ENCODE results near the gene PERCC1.
"Not testable (repeated sequence)": the region's sequence is repeated elsewhere in the genome, so short reads cannot be mapped to it uniquely, and the experiment has no call there.

PERCC1 gene

DNA sequence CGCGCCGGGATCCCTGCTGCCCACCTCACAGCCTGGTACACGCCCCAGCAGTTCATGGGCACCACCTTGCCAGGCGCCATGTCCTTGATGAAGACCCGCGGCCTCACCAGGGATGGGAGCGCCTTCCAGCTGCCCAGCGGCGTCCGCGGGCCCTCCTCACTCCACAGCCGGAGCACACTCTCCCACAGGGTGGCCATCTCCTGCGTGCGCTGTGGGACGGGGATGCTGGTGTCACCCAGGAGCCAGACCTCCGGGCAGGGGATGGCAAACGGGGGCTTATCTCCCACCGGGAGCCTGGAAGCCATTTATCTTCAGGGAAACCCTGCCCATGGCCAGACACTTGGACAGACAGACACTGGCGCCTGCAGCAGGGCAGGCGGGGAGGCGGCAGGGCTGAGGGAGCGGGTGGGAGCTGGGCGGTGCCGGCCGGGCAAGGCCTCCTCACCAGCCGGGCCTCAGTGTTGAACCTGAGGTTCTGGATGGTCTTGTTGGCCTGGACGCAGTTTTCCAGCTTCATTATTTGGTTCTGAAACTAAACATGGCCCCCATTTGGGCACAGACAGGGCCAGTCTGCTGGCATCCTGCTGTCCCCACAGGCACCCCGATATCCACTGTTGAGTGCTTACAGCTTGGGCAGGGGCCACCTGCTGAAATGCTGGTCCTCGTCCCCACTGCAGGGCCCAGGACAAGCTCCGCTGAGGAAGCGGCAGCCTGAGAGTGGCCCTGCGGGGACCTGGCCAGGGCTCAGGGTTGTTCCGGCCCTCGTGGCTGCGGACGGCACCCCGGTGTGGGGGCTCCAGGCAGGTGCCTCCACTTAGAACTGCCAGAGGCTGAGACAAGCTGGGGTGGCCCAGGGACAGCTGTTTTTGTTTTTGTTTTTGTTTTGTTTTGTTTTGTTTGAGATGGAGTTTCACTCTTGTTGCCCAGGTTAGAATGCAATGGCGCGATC is 4.0 kb downstream of the PERCC1 start:
- Histone ChIP-seq H3K9me3 (ENCODE audit: control insufficient read depth in 2 of 2, low read length in 2 of 2) (no peaks in the 10 kb centered on the region), H3K27me3 (ENCODE audit: control insufficient read depth in 1 of 2, insufficient read depth in 2 of 2, low read length in 2 of 2) (peaks cover under 1 to 2% of the 10 kb centered on the region in 2 donors), H3K4me3 (ENCODE audit: low read length in 2 of 2) (no peak overlapping the region), H3K9ac (ENCODE audit: low read length in 2 of 2) (no peak overlapping the region), H3K4me1 (ENCODE audit: control insufficient read depth, insufficient read depth, low read length) (no peaks in the 10 kb centered on the region), H3K27ac (ENCODE audit: low read length) (no peak overlapping the region), H3K36me3 (ENCODE audit: control insufficient read depth in 2 of 2, insufficient read depth in 2 of 2, low read length in 2 of 2) (no peaks in the 10 kb centered on the region)

GRCh38 chr16:1435921-1436697 is 5.2 kb downstream of the PERCC1 start:
- no peak overlapping the region for H3K9ac ChIP-seq (ENCODE audit: low read length in 2 of 2)
- no peaks in the 10 kb centered on the region for H3K9me3 ChIP-seq (ENCODE audit: control insufficient read depth in 2 of 2, low read length in 2 of 2)
- no peak overlapping the region for H3K4me3 ChIP-seq (ENCODE audit: low read length in 2 of 2)
- no peaks in the 10 kb centered on the region for H3K4me1 ChIP-seq (ENCODE audit: control insufficient read depth, insufficient read depth, low read length)
- H3K27ac ChIP-seq (ENCODE audit: low read length), result no peak overlapping the region
- H3K27me3 ChIP-seq (ENCODE audit: control insufficient read depth in 1 of 2, insufficient read depth in 2 of 2, low read length in 2 of 2), result peaks cover 0 to 2% of the 10 kb centered on the region in 2 donors
- H3K36me3 ChIP-seq (ENCODE audit: control insufficient read depth in 2 of 2, insufficient read depth in 2 of 2, low read length in 2 of 2), result no peaks in the 10 kb centered on the region

GRCh38 chr16:1436731-1437355 is 6.0 kb downstream of the PERCC1 start:
- H3K4me1 ChIP-seq (ENCODE audit: control insufficient read depth, insufficient read depth, low read length), result no peaks in the 10 kb centered on the region
- H3K9me3 ChIP-seq (ENCODE audit: control insufficient read depth in 2 of 2, low read length in 2 of 2), result no peaks in the 10 kb centered on the region
- H3K9ac ChIP-seq (ENCODE audit: low read length in 2 of 2), result no peak overlapping the region
- H3K27me3 ChIP-seq (ENCODE audit: control insufficient read depth in 1 of 2, insufficient read depth in 2 of 2, low read length in 2 of 2), result peaks cover 0 to 2% of the 10 kb centered on the region in 2 donors
- H3K36me3 ChIP-seq (ENCODE audit: control insufficient read depth in 2 of 2, insufficient read depth in 2 of 2, low read length in 2 of 2), result no peaks in the 10 kb centered on the region
- H3K4me3 ChIP-seq (ENCODE audit: low read length in 2 of 2), result no peak overlapping the region
- no peak overlapping the region for H3K27ac ChIP-seq (ENCODE audit: low read length)

GRCh38 chr16:1437606-1438005 is 6.7 kb downstream of the PERCC1 start:
- Histone ChIP-seq H3K27ac (ENCODE audit: low read length) (no peak overlapping the region), H3K36me3 (ENCODE audit: control insufficient read depth in 2 of 2, insufficient read depth in 2 of 2, low read length in 2 of 2) (no peaks in the 10 kb centered on the region), H3K4me1 (ENCODE audit: control insufficient read depth, insufficient read depth, low read length) (no peaks in the 10 kb centered on the region), H3K9me3 (ENCODE audit: control insufficient read depth in 2 of 2, low read length in 2 of 2) (no peaks in the 10 kb centered on the region), H3K9ac (ENCODE audit: low read length in 2 of 2) (no peak overlapping the region), H3K4me3 (ENCODE audit: low read length in 2 of 2) (no peak overlapping the region), H3K27me3 (ENCODE audit: control insufficient read depth in 1 of 2, insufficient read depth in 2 of 2, low read length in 2 of 2) (peaks cover 0 to 2% of the 10 kb centered on the region in 2 donors)

DNA sequence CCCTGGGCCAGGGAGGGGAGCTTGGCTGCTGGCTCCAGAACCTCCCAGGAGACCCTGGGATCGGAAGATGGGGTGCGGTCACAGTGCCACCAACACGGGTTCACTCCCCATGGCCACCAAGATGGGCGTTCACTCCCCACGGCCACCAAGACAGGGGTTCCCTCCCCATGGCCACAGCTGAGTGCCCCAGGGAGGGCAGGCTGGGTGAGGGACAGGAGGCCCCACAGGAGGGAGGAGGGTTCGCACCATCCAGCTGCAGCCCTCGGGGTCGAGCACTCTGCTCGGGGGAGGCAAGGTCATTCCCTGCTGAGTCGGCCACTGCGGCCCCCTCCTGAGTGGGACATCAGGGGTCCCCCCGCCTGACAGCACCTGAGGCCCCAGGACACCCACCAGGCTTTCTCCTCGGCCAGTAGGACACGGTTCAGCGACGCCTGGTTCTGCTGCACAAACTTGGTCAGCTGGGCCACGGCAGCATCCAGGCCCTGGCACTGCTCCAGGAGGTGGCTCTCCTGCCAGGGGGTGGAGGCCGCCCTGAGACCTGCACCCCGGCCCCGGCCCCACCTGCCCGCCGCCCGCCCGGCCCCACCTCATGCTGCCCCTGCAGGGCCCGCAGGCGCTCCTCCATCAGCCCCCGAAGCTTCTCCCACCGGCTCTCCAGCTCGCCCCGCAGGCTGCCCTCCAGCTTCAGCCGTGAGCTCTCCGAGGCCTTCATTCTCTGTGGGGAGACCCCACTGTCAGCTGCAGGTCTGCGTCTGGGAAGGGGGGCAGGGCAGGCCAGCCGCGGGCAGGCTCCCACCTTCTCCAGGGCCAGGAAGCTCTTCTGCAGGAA is 7.6 kb downstream of the PERCC1 start:
- Histone ChIP-seq H3K4me1 (ENCODE audit: control insufficient read depth, insufficient read depth, low read length) (no peaks in the 10 kb centered on the region), H3K9me3 (ENCODE audit: control insufficient read depth in 2 of 2, low read length in 2 of 2) (no peaks in the 10 kb centered on the region), H3K36me3 (ENCODE audit: control insufficient read depth in 2 of 2, insufficient read depth in 2 of 2, low read length in 2 of 2) (no peaks in the 10 kb centered on the region), H3K4me3 (ENCODE audit: low read length in 2 of 2) (no peak overlapping the region), H3K27me3 (ENCODE audit: control insufficient read depth in 1 of 2, insufficient read depth in 2 of 2, low read length in 2 of 2) (peaks cover 0 to 2% of the 10 kb centered on the region in 2 donors), H3K9ac (ENCODE audit: low read length in 2 of 2) (no peak overlapping the region), H3K27ac (ENCODE audit: low read length) (no peak overlapping the region)

- Histone ChIP-seq H3K9me3 (ENCODE audit: control insufficient read depth in 2 of 2, low read length in 2 of 2) (no peaks in the 10 kb centered on the region), H3K4me3 (ENCODE audit: low read length in 2 of 2) (no peak overlapping the region), H3K27me3 (ENCODE audit: control insufficient read depth in 1 of 2, insufficient read depth in 2 of 2, low read length in 2 of 2) (no peaks in the 10 kb centered on the region), H3K36me3 (ENCODE audit: control insufficient read depth in 2 of 2, insufficient read depth in 2 of 2, low read length in 2 of 2) (no peaks in the 10 kb centered on the region), H3K4me1 (ENCODE audit: control insufficient read depth, insufficient read depth, low read length) (no peaks in the 10 kb centered on the region), H3K27ac (ENCODE audit: low read length) (no peak overlapping the region), H3K9ac (ENCODE audit: low read length in 2 of 2) (no peak overlapping the region)
Observed at GRCh38 chr16:1439058-1439698, 8.3 kb downstream of the PERCC1 start.

DNA sequence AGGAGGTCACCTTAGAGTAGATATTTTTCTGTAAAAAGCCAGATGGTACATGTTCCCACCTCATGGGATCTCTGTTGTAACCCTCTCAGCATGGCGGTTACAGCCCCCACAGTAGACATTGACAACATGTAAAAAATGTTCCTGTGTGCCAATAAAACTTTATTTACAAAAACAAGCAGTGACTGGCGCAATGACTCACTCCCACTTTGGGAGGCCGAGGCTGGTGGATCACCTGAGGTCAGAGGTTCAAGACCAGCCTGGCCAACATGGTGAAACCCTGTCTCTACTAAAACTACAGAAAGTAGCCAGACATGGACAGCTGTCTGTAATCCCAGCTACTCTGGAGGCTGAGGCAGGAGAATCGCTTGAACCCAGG is 8.8 kb downstream of the PERCC1 start:
- H3K9ac ChIP-seq (ENCODE audit: low read length in 2 of 2); H3K4me1 ChIP-seq (ENCODE audit: control insufficient read depth, insufficient read depth, low read length); H3K4me3 ChIP-seq (ENCODE audit: low read length in 2 of 2); H3K36me3 ChIP-seq (ENCODE audit: control insufficient read depth in 2 of 2, insufficient read depth in 2 of 2, low read length in 2 of 2); H3K27ac ChIP-seq (ENCODE audit: low read length); H3K9me3 ChIP-seq (ENCODE audit: control insufficient read depth in 2 of 2, low read length in 2 of 2); H3K27me3 ChIP-seq (ENCODE audit: control insufficient read depth in 1 of 2, insufficient read depth in 2 of 2, low read length in 2 of 2): not testable (repeated sequence)

DNA sequence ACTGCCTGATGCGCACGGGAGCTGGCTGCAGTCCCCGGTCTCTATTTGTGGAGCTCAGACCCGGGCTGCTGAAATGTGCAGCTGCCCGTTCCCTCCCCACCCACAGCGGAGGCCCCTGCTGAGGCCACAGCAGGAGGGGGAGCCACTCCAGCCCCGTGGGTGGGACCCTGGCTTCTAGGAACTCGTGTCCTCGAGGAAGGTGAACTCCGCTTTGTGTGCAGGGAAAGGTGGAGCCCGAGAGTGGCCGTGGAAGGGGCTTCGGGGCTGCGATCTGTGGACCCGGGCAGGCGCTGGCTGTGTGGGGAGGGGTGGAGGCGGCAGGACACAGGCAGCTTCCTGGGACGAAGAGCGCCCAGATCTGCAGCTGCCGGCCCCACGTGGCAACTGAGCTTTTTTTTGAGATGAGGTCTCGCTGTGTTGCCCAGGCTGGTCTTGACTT is 10.5 kb downstream of the PERCC1 start:
- H3K27me3 ChIP-seq (ENCODE audit: control insufficient read depth in 1 of 2, insufficient read depth in 2 of 2, low read length in 2 of 2), result no peaks in the 10 kb centered on the region
- H3K36me3 ChIP-seq (ENCODE audit: control insufficient read depth in 2 of 2, insufficient read depth in 2 of 2, low read length in 2 of 2), result peaks cover 0 to 6% of the 10 kb centered on the region in 2 donors

DNA sequence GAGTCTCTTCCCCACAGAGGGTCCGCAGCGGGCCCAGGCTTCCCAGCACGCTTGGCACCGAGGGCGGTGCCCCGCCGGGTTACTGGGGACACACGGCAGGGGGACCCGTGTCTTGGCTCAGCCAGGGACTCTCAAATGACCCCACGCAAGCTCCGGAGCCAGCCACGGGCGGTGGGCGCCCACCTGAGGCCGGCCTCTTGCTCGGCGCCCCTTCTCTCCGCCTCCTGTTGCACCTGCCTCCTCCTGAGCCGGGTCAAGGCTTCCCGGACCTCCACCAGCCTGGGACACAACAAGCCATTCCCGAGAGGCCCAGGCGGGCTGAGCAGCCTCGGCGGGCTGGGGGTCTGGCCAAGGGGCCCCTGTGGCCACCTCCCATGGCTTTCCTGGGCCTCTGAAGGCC is 11.8 kb downstream of the PERCC1 start:
- Histone ChIP-seq H3K4me3 (ENCODE audit: low read length in 2 of 2) (no peak overlapping the region), H3K27ac (ENCODE audit: low read length) (no peak overlapping the region), H3K36me3 (ENCODE audit: control insufficient read depth in 2 of 2, insufficient read depth in 2 of 2, low read length in 2 of 2) (peaks cover 0 to 6% of the 10 kb centered on the region in 2 donors), H3K9ac (ENCODE audit: low read length in 2 of 2) (no peak overlapping the region), H3K27me3 (ENCODE audit: control insufficient read depth in 1 of 2, insufficient read depth in 2 of 2, low read length in 2 of 2) (no peaks in the 10 kb centered on the region), H3K9me3 (ENCODE audit: control insufficient read depth in 2 of 2, low read length in 2 of 2) (no peaks in the 10 kb centered on the region), H3K4me1 (ENCODE audit: control insufficient read depth, insufficient read depth, low read length) (no peaks in the 10 kb centered on the region)

More for the DNA sequence above, 10.5 kb downstream of the PERCC1 start:
- H3K4me3 ChIP-seq (ENCODE audit: low read length in 2 of 2), result no peak overlapping the region
- H3K4me1 ChIP-seq (ENCODE audit: control insufficient read depth, insufficient read depth, low read length), result no peaks in the 10 kb centered on the region
- H3K9me3 ChIP-seq (ENCODE audit: control insufficient read depth in 2 of 2, low read length in 2 of 2), result no peaks in the 10 kb centered on the region
- no peak overlapping the region for H3K27ac ChIP-seq (ENCODE audit: low read length)
- H3K9ac ChIP-seq (ENCODE audit: low read length in 2 of 2), result no peak overlapping the region
